AG08395 (cell line): ENCODE measurements around the gene ARHGEF4.
"Not testable (repeated sequence)": the region's sequence is repeated elsewhere in the genome, so short reads cannot be mapped to it uniquely, and the experiment has no call there.

ENCODE experiments used
- DNase-seq: peaks from one replicate; pipeline ENCODE4 v3.0.0; 2012; ENCODE audit warnings: mixed read lengths, low spot score

Gene ARHGEF4

GRCh38 chr2:130975729-130976128 lies 139.0 kb downstream of the ARHGEF4 start:
- no peak for DNase-seq

- DNase-seq = no peak
Observed at GRCh38 chr2:130976591-130977237, 140.0 kb downstream of the ARHGEF4 start.

- no peak for DNase-seq
Observed at GRCh38 chr2:130977461-130978050, 140.8 kb downstream of the ARHGEF4 start.

GRCh38 chr2:130981667-130982066 lies 145.0 kb downstream of the ARHGEF4 start:
- DNase-seq = no peak

GRCh38 chr2:130985206-130985780 lies 148.6 kb downstream of the ARHGEF4 start:
- DNase-seq = no peak

GRCh38 chr2:130985831-130986649 lies 149.3 kb downstream of the ARHGEF4 start:
- no peak for DNase-seq

- DNase-seq = no peak
Observed at GRCh38 chr2:130986890-130987493, 150.3 kb downstream of the ARHGEF4 start.

- no peak for DNase-seq
Observed at GRCh38 chr2:130987519-130988425, 151.1 kb downstream of the ARHGEF4 start.

- DNase-seq = not testable (repeated sequence)
Observed at GRCh38 chr2:130991446-130991845, 154.7 kb downstream of the ARHGEF4 start.

GRCh38 chr2:130992003-130992402 lies 155.3 kb downstream of the ARHGEF4 start:
- not testable (repeated sequence) for DNase-seq

GRCh38 chr2:130996691-130997090 lies 160.0 kb downstream of the ARHGEF4 start:
- no peak for DNase-seq

- no peak for DNase-seq
Observed at GRCh38 chr2:130997198-130997597, 160.5 kb downstream of the ARHGEF4 start.

GRCh38 chr2:130998561-130998960 lies 161.8 kb downstream of the ARHGEF4 start:
- DNase-seq = no peak

GRCh38 chr2:131004446-131005209 lies 167.9 kb downstream of the ARHGEF4 start:
- DNase-seq = no peak

GRCh38 chr2:131005216-131005935 lies 168.7 kb downstream of the ARHGEF4 start:
- DNase-seq = no peak

- no peak for DNase-seq
Observed at GRCh38 chr2:131006561-131006960, 169.8 kb downstream of the ARHGEF4 start.

- no peak for DNase-seq
Observed at GRCh38 chr2:131008967-131009366, 172.3 kb downstream of the ARHGEF4 start.

GRCh38 chr2:131009713-131010475 lies 173.2 kb downstream of the ARHGEF4 start:
- DNase-seq = no peak

- no peak for DNase-seq
Observed at GRCh38 chr2:131010566-131010965, 173.9 kb downstream of the ARHGEF4 start.
